CD4-positive, alpha-beta T cell treated with Interferon alpha-2 for 1 hour (primary cell): ENCODE results near the gene PIGC.

Source experiments
- DNase-seq, 2 donors: peaks; one replicate each; pipeline ENCODE4 v3.0.0-alpha.2; 2020 to 2022

Gene PIGC

GRCh38 chr1:172427191-172427590 lies 16.7 kb downstream of the PIGC start:
- peak in 1 of 2 donors; percentile 42 for DNase-seq

- DNase-seq, result no peak
Measured at GRCh38 chr1:172425339-172425738, 18.5 kb downstream of the PIGC start.

- DNase-seq, result no peak
Measured at GRCh38 chr1:172423336-172423735, 20.5 kb downstream of the PIGC start.

GRCh38 chr1:172421974-172422604 lies 21.8 kb downstream of the PIGC start:
- no peak for DNase-seq

GRCh38 chr1:172420385-172420784 lies 23.5 kb downstream of the PIGC start, which contains the start of gene C1orf105:
Gene C1orf105 (plus strand): TSS chr1:172420685. CDS start chr1:172420886, 201 bp downstream.
- no peak for DNase-seq

GRCh38 chr1:172417557-172417956 lies 26.3 kb downstream of the PIGC start:
- DNase-seq, result no peak

- no peak for DNase-seq
Measured at GRCh38 chr1:172416496-172417035, 27.3 kb downstream of the PIGC start.

GRCh38 chr1:172414331-172414730 lies 29.5 kb downstream of the PIGC start:
- no peak for DNase-seq

GRCh38 chr1:172411791-172412338 lies 32.0 kb downstream of the PIGC start:
- DNase-seq, result no peak

GRCh38 chr1:172410027-172410426 lies 33.8 kb downstream of the PIGC start:
- DNase-seq, result no peak

GRCh38 chr1:172408958-172409357 lies 34.9 kb downstream of the PIGC start:
- no peak for DNase-seq

GRCh38 chr1:172406968-172407367 lies 36.9 kb downstream of the PIGC start:
- no peak for DNase-seq

- no peak for DNase-seq
Measured at GRCh38 chr1:172405912-172406311, 38.0 kb downstream of the PIGC start.

GRCh38 chr1:172404121-172404520 lies 39.7 kb downstream of the PIGC start:
- no peak for DNase-seq

GRCh38 chr1:172402878-172403569 lies 40.8 kb downstream of the PIGC start:
- DNase-seq, result no peak

GRCh38 chr1:172401892-172402291 lies 42.0 kb downstream of the PIGC start:
- DNase-seq, result no peak

GRCh38 chr1:172401477-172401876 lies 42.4 kb downstream of the PIGC start:
- DNase-seq, result no peak

- DNase-seq, result no peak
Measured at GRCh38 chr1:172400722-172401105, 43.2 kb downstream of the PIGC start.

- DNase-seq, result no peak
Measured at GRCh38 chr1:172399756-172400721, 43.8 kb downstream of the PIGC start.

- DNase-seq, result peak in 1 of 2 donors; percentile 56
Measured at GRCh38 chr1:172398970-172399755, 44.7 kb downstream of the PIGC start.

GRCh38 chr1:172398193-172398592 lies 45.7 kb downstream of the PIGC start:
- no peak for DNase-seq

- no peak for DNase-seq
Measured at GRCh38 chr1:172397633-172398032, 46.2 kb downstream of the PIGC start.
